Measurements from ENCODE around the gene TAS2R40. TPM values are rescaled to one million over a fixed set of nuclear protein-coding genes. Genes with fewer than 3 reads are reported as not detected.
A peak's percentile ranks its signal among the peaks of the same experiment; 100 is the strongest.
"Not testable (repeated sequence)": the region's sequence is repeated elsewhere in the genome, so short reads cannot be mapped to it uniquely, and the experiment has no call there.

Gene TAS2R40
- total RNA-seq, 1 experiment from 2014 or later, result not detected

GRCh38 chr7:143250199-143250598, 28.4 kb downstream of the TAS2R40 start:
- no peak for DNase-seq (ENCODE audit: low read depth)

- DNase-seq (ENCODE audit: low read depth), result no peak
Measured at GRCh38 chr7:143250822-143251221, 29.0 kb downstream of the TAS2R40 start.

- DNase-seq (ENCODE audit: low read depth), result no peak
Measured at GRCh38 chr7:143252006-143252405, 30.2 kb downstream of the TAS2R40 start.

GRCh38 chr7:143255564-143255963, 33.7 kb downstream of the TAS2R40 start:
- DNase-seq (ENCODE audit: low read depth), result no peak

GRCh38 chr7:143256325-143256724, 34.5 kb downstream of the TAS2R40 start:
- no peak for DNase-seq (ENCODE audit: low read depth)

- no peak for DNase-seq (ENCODE audit: low read depth)
Measured at GRCh38 chr7:143256932-143257331, 35.1 kb downstream of the TAS2R40 start.

- DNase-seq (ENCODE audit: low read depth), result peak; percentile 34
Measured at GRCh38 chr7:143257501-143257900, 35.7 kb downstream of the TAS2R40 start.

- DNase-seq (ENCODE audit: low read depth), result no peak
Measured at GRCh38 chr7:143258831-143259230, 37.0 kb downstream of the TAS2R40 start.

- DNase-seq (ENCODE audit: low read depth), result no peak
Measured at GRCh38 chr7:143259765-143260164, 37.9 kb downstream of the TAS2R40 start.

- no peak for DNase-seq (ENCODE audit: low read depth)
Measured at GRCh38 chr7:143261901-143262300, 40.1 kb downstream of the TAS2R40 start.

- peak; percentile 88 for DNase-seq (ENCODE audit: low read depth)
Measured at GRCh38 chr7:143263266-143264195, 41.7 kb downstream of the TAS2R40 start, which contains the start of gene GSTK1. GSTK1 (plus strand) TSS chr7:143263441; CDS start chr7:143263514, 73 bp downstream.

GRCh38 chr7:143264196-143264568, 42.3 kb downstream of the TAS2R40 start:
- not testable (repeated sequence) for DNase-seq (ENCODE audit: low read depth)

- no peak for DNase-seq (ENCODE audit: low read depth)
Measured at GRCh38 chr7:143265017-143265693, 43.3 kb downstream of the TAS2R40 start.

GRCh38 chr7:143269251-143269650, 47.4 kb downstream of the TAS2R40 start:
- DNase-seq (ENCODE audit: low read depth), result no peak

GRCh38 chr7:143271240-143271639, 49.4 kb downstream of the TAS2R40 start:
- no peak for DNase-seq (ENCODE audit: low read depth)

Other genes with a start within 250 kb of the TAS2R40 start
- gene OR9A2, start 194.9 kb upstream of the TAS2R40 start, total RNA-seq (2014; rRNA removed; shearing (Covaris generic)), result not detected in 2 replicates
- not detected in 2 replicates for gene OR6V1, start 169.7 kb upstream of the TAS2R40 start, total RNA-seq (2014; rRNA removed; shearing (Covaris generic))
- not detected in 2 replicates for gene PIP, start 90.0 kb upstream of the TAS2R40 start, total RNA-seq (2014; rRNA removed; shearing (Covaris generic))
- gene TAS2R39, start 38.6 kb upstream of the TAS2R40 start, total RNA-seq (2014; rRNA removed; shearing (Covaris generic)), result not detected in 2 replicates
- gene GSTK1, start 41.4 kb downstream of the TAS2R40 start, total RNA-seq (2014; rRNA removed; shearing (Covaris generic)), result 90.7 and 95.8 TPM in 2 replicates
- not detected in 2 replicates for gene TMEM139, start 62.9 kb downstream of the TAS2R40 start, total RNA-seq (2014; rRNA removed; shearing (Covaris generic))
- gene CASP2, start 66.3 kb downstream of the TAS2R40 start, total RNA-seq (2014; rRNA removed; shearing (Covaris generic)), result 16.0 and 21.4 TPM in 2 replicates
- 0.23 TPM in 1 of 2 replicates, not detected in the other for gene CLCN1, start 94.1 kb downstream of the TAS2R40 start, total RNA-seq (2014; rRNA removed; shearing (Covaris generic))
- 2.2 and 4.0 TPM in 2 replicates for gene FAM131B, start 140.7 kb downstream of the TAS2R40 start, total RNA-seq (2014; rRNA removed; shearing (Covaris generic))
- 121 and 128 TPM in 2 replicates for gene ZYX, start 159.3 kb downstream of the TAS2R40 start, total RNA-seq (2014; rRNA removed; shearing (Covaris generic))
- 0.09 TPM in 1 of 2 replicates, not detected in the other for gene EPHA1, start 186.8 kb downstream of the TAS2R40 start, total RNA-seq (2014; rRNA removed; shearing (Covaris generic))
- not detected in 2 replicates for gene TAS2R60, start 221.4 kb downstream of the TAS2R40 start, total RNA-seq (2014; rRNA removed; shearing (Covaris generic))

Data from Daoy (cell line).